Measurements from ENCODE around the gene LRMDA.
"Not testable (repeated sequence)": the region's sequence is repeated elsewhere in the genome, so short reads cannot be mapped to it uniquely, and the experiment has no call there.

DNA sequence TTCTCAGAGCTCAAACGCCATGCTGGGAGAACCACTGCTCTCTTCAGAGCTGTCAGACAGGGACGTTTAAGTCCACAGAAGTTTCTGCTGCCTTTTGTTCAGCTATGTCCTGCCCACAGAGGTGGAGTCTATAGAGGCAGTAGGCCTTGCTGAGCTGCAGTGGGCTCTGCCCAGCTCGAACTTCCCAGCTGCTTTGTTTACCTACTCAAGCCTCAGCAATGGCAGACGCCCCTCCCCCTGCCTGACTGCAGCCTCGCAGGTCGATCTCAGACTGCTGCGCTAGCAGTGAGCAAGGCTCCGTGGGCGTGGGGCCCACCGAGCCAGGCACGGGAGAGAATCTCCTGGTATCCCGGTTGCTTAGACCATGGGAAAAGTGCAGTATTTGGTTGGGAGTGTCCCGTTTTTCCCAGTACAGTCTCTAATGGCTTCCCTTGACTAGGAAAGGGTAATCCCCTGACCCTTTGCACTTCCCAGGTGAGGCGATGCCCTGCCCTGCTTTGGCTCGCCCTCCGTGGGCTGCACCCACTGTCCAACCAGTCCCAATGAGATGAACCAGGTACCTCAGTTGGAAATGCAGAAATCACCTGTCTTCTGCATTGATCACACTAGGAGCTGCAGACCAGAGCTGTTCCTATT is 89.9 kb downstream of the LRMDA start:
- TF ChIP-seq, protein P1, sequence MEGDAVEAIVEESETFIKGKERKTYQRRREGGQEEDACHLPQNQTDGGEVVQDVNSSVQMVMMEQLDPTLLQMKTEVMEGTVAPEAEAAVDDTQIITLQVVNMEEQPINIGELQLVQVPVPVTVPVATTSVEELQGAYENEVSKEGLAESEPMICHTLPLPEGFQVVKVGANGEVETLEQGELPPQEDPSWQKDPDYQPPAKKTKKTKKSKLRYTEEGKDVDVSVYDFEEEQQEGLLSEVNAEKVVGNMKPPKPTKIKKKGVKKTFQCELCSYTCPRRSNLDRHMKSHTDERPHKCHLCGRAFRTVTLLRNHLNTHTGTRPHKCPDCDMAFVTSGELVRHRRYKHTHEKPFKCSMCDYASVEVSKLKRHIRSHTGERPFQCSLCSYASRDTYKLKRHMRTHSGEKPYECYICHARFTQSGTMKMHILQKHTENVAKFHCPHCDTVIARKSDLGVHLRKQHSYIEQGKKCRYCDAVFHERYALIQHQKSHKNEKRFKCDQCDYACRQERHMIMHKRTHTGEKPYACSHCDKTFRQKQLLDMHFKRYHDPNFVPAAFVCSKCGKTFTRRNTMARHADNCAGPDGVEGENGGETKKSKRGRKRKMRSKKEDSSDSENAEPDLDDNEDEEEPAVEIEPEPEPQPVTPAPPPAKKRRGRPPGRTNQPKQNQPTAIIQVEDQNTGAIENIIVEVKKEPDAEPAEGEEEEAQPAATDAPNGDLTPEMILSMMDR (IDR thresholded peaks at IDR 0.05; ENCODE audit: borderline replicate concordance, extremely low read depth, low read length, poor library complexity, severe bottlenecking), result not testable (repeated sequence)
- not testable (repeated sequence) for TF ChIP-seq EZH2 (IDR thresholded peaks at IDR 0.05; ENCODE audit: borderline replicate concordance, low read depth, low read length, severe bottlenecking)

Measured in DND-41 (cell line).